Right forelimb (tissue), 1 donor: ENCODE results near the gene TSNAXIP1.

Experiments
- DNase-seq: peaks from one replicate; pipeline ENCODE4 v3.0.0-alpha.2; 2018

Gene TSNAXIP1

GRCh38 chr16:67806428-67807147, at the start of gene TSNAXIP1, which contains the start of gene RANBP10:
TSNAXIP1 (plus strand) TSS chr16:67806889; CDS start chr16:67807150, 261 bp downstream.
RANBP10 (minus strand) TSS chr16:67806560; CDS start chr16:67806536, 24 bp downstream.
- DNase-seq: peak; percentile 96

- DNase-seq: no peak
Measured at GRCh38 chr16:67758006-67758405, 48.7 kb upstream of the TSNAXIP1 start.

- DNase-seq: no peak
Measured at GRCh38 chr16:67758966-67759365, 47.7 kb upstream of the TSNAXIP1 start.

GRCh38 chr16:67760206-67760955, 46.3 kb upstream of the TSNAXIP1 start:
- no peak for DNase-seq

- DNase-seq: no peak
Measured at GRCh38 chr16:67760956-67761230, 45.8 kb upstream of the TSNAXIP1 start.

- no peak for DNase-seq
Measured at GRCh38 chr16:67761924-67762323, 44.8 kb upstream of the TSNAXIP1 start.

GRCh38 chr16:67762385-67762784, 44.3 kb upstream of the TSNAXIP1 start:
- no peak for DNase-seq

GRCh38 chr16:67763066-67763465, 43.6 kb upstream of the TSNAXIP1 start:
- no peak for DNase-seq

GRCh38 chr16:67764158-67764667, 42.5 kb upstream of the TSNAXIP1 start:
- no peak for DNase-seq

- DNase-seq: no peak
Measured at GRCh38 chr16:67766291-67766690, 40.4 kb upstream of the TSNAXIP1 start.

GRCh38 chr16:67767953-67768352, 38.7 kb upstream of the TSNAXIP1 start:
- no peak for DNase-seq

GRCh38 chr16:67770346-67770991, 36.2 kb upstream of the TSNAXIP1 start:
- DNase-seq: no peak

GRCh38 chr16:67773099-67773498, 33.6 kb upstream of the TSNAXIP1 start:
- DNase-seq: no peak

GRCh38 chr16:67773569-67774456, 32.9 kb upstream of the TSNAXIP1 start:
- no peak for DNase-seq

GRCh38 chr16:67774457-67774853, 32.2 kb upstream of the TSNAXIP1 start:
- no peak for DNase-seq

GRCh38 chr16:67775273-67775672, 31.4 kb upstream of the TSNAXIP1 start:
- no peak for DNase-seq

- no peak for DNase-seq
Measured at GRCh38 chr16:67779256-67780014, 27.3 kb upstream of the TSNAXIP1 start.

- no peak for DNase-seq
Measured at GRCh38 chr16:67780847-67781564, 25.7 kb upstream of the TSNAXIP1 start.

- DNase-seq: no peak
Measured at GRCh38 chr16:67781565-67781921, 25.1 kb upstream of the TSNAXIP1 start.

GRCh38 chr16:67782567-67783352, 23.9 kb upstream of the TSNAXIP1 start:
- DNase-seq: no peak
